22Rv1 (cell line): ENCODE results near the gene EXOC2.

Source experiments
- H3K27ac ChIP-seq: fragments of 450-650 bp; 2 replicates; pipeline ENCODE4 v1.5.1; 2017
- ZFX ChIP-seq: fragments of 450-650 bp; IDR thresholded peaks from 2 replicates; pipeline ENCODE4 v1.6.1; 2017; ENCODE audit warnings: antibody characterized with exemption, borderline replicate concordance
- TF ChIP-seq, protein P1 (sequence below): fragments of 450-650 bp; IDR thresholded peaks from 2 replicates; pipeline ENCODE4 v1.5.1; 2017; ENCODE audit warnings: mild to moderate bottlenecking

Gene EXOC2

DNA sequence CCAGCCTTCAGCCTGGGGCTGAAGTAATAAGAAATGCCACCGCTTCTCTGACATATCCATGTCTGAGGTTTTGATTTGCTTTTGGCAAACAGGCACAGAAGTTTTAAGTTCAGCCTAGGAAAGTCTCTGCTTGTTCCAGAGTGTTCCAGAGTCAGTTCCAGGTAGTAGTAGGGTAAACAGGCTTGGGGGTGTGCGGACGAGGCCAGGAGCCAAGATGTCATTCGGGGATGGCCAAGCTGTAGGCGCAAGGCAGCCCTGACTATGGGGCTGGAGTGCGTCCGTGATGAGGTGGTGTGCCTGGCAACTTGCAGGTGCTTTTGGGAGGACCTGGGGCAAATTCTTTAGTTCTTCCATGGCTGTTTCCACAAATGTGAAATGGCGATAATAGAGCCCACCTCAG is 241.1 kb downstream of the EXOC2 start:
- no peak for TF ChIP-seq ZFX
- TF ChIP-seq, protein P1, sequence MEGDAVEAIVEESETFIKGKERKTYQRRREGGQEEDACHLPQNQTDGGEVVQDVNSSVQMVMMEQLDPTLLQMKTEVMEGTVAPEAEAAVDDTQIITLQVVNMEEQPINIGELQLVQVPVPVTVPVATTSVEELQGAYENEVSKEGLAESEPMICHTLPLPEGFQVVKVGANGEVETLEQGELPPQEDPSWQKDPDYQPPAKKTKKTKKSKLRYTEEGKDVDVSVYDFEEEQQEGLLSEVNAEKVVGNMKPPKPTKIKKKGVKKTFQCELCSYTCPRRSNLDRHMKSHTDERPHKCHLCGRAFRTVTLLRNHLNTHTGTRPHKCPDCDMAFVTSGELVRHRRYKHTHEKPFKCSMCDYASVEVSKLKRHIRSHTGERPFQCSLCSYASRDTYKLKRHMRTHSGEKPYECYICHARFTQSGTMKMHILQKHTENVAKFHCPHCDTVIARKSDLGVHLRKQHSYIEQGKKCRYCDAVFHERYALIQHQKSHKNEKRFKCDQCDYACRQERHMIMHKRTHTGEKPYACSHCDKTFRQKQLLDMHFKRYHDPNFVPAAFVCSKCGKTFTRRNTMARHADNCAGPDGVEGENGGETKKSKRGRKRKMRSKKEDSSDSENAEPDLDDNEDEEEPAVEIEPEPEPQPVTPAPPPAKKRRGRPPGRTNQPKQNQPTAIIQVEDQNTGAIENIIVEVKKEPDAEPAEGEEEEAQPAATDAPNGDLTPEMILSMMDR: no peak
- no peak overlapping the region for H3K27ac ChIP-seq

DNA sequence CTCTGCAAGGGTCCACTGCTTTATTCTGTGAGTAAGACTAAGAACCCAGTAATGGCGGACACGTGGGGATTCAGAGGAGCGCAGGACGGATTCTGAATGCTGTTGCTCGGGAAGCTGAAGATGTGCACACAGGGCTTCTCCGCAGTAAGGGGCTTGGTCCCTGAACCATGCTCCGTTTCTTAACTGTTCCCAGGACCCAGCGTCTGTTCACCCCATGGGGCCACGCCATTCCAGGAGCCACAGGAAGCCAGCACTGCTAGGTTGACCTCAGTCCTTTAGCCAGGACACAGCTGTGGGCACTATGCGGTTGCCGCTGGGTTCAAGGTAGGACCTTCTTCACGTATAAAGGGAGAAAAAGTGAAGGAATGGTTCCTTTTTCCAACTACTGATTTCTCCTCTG is 241.6 kb downstream of the EXOC2 start:
- no peak overlapping the region for H3K27ac ChIP-seq
- TF ChIP-seq, protein P1: no peak
- no peak for TF ChIP-seq ZFX

DNA sequence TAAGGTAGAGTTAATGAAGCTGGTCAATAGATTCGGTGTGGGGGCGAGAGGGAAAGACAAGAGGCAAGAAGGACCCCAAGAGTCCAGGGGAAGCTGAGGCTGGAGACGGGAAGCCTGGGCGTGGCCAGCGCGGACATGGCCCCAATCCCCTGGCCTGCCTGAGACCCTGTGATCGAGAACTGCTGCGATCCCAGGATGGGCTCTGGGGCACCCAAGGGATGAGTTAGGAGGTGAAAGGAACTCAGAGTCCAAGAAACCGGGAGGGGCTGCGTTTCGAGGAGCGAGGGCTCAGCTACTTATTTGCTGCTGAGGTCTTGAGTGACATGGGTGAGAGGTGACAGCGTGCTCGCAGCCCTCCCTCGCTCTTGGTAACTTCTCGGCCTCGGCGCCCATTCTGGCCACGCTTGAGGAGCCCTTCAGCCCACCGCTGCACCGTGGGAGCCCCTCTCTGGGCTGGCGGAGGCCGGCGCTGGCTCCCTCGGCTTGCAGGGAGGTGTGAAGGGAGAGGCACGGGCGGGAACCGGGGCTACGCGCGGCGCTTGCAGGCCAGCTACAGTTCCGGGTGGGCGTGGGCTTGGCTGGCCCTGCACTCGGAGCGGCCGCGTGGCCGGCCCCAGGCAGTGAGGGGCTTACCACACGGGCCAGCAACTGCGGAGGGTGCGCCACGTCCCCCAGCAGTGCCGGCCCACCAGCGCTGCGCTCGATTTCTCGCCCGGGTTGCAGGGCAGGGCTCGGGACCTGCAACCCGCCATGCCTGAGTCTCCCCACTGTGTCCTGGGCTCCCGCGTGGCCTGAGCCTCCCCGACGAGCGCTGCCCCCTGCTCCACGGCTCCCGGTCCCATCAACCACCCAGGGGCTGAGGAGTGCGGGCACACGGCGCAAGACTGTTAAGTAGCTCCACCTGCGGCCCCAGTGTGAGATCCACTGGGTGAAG is 243.2 kb downstream of the EXOC2 start:
- TF ChIP-seq, protein P1: no peak
- TF ChIP-seq ZFX: no peak
- no peak overlapping the region for H3K27ac ChIP-seq

DNA sequence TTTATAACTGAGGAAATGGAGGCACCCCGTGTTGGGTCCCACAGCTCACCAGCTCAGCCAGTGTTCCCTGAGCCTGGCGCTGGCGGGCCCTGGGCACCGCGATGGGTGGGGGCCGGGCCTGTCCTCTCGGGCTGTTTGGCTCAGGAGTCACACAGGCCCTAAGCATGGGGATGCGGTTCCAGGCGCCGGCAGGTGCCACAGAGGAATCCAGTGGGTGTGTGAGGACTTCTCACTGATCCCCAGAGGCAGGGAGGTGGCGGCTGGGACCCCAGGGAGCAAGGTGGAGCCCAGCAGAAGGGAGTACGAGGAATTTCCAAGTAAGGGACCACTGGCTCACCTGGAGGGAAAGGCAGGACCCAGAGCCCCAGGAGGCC is 243.9 kb downstream of the EXOC2 start:
- no peak overlapping the region for H3K27ac ChIP-seq
- no peak for TF ChIP-seq ZFX
- TF ChIP-seq, protein P1: no peak

DNA sequence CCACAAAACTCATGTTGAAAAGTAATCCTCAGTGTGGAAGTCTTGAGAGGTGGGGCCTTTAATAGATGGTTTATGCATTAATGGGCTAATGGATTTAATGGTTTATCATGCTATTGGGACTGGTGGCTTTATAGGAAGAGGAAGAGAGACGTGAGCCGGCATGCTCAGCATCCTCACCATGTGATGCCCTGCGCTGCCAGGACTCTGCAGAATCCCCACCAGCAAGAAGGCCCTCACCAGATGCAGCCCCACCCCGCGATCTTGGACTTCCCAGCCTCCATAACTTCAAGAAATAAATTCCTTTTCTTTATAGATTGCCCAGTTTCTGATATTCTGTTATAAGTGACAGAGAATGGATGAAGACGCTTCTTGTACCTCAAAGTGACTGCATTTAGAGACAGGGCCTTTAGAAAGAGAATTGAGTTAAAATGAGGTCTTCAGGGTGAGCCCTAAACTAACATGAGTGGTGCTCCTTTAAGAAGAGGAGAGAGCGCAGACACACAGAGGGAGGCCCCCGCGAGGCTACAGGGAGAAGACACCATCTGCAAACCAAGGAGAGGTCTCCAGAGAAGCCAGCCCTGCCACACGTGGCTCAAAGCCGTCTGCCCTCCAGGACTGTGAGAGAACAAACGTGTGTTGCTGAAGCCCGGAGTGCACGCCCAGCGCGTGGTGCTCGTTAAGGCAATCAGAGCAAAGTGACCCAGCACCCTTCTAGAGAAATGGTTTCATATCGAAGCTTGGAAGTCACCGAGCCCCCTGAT is 244.5 kb downstream of the EXOC2 start:
- H3K27ac ChIP-seq: no peak overlapping the region
- TF ChIP-seq, protein P1: no peak
- TF ChIP-seq ZFX: no peak

DNA sequence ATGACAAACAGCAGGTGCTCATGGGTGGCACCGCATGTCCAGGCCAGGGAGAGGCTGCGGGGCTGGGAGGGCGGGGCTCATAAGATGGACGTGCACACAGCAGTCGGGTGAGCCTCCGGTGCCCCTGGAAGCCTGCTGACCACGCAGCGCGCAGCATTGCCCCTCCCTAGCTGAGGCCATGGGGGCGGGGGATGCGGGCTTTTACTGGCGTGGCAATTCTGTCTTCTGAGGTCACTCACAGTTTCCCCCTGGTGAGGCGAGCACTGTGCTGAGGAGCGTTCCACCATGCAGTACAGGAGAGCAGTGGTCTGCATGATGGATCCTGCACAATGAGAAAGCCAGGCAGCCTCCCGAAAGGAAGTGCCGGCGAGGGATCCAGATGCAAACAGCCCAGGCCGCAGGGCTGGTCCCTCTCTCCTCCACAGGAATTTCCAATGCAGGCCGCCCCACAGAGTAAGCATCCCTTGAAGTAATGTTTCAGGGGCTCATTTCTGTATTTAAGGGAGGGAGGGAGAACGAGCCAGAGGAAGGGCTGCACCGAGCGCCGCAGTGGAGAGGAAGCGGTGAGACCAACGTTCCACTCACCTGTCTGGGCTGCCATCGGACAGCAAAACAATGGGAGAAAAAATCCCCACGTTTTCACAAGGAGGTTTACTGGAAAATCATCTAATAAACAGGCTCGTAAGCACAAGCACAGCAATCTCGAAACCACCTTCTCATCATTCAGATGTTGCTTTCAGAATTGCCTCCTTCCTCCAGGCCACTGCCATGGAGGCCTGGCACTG is 245.4 kb downstream of the EXOC2 start:
- TF ChIP-seq, protein P1: no peak
- TF ChIP-seq ZFX: no peak
- no peak overlapping the region for H3K27ac ChIP-seq
